ENCODE measurements around the gene NRG3.

GRCh38 chr10:82038587-82038986 lies 163.6 kb downstream of the NRG3 start:
- TF ChIP-seq ZNF112 (tag by site-specific recombination; IDR thresholded peaks at IDR 0.05) (no peak), OSR2 (tag by site-specific recombination; IDR thresholded peaks at IDR 0.05) (no peak), ZNF175 (tag by site-specific recombination; IDR thresholded peaks at IDR 0.05) (no peak), ZNF529 (tag by site-specific recombination; IDR thresholded peaks at IDR 0.05; ENCODE audit: insufficient replicate concordance) (no peak)
- TF ChIP-seq, protein P1, sequence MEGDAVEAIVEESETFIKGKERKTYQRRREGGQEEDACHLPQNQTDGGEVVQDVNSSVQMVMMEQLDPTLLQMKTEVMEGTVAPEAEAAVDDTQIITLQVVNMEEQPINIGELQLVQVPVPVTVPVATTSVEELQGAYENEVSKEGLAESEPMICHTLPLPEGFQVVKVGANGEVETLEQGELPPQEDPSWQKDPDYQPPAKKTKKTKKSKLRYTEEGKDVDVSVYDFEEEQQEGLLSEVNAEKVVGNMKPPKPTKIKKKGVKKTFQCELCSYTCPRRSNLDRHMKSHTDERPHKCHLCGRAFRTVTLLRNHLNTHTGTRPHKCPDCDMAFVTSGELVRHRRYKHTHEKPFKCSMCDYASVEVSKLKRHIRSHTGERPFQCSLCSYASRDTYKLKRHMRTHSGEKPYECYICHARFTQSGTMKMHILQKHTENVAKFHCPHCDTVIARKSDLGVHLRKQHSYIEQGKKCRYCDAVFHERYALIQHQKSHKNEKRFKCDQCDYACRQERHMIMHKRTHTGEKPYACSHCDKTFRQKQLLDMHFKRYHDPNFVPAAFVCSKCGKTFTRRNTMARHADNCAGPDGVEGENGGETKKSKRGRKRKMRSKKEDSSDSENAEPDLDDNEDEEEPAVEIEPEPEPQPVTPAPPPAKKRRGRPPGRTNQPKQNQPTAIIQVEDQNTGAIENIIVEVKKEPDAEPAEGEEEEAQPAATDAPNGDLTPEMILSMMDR (tag by site-specific recombination; IDR thresholded peaks at IDR 0.05), result no peak
- TF ChIP-seq, protein P2, sequence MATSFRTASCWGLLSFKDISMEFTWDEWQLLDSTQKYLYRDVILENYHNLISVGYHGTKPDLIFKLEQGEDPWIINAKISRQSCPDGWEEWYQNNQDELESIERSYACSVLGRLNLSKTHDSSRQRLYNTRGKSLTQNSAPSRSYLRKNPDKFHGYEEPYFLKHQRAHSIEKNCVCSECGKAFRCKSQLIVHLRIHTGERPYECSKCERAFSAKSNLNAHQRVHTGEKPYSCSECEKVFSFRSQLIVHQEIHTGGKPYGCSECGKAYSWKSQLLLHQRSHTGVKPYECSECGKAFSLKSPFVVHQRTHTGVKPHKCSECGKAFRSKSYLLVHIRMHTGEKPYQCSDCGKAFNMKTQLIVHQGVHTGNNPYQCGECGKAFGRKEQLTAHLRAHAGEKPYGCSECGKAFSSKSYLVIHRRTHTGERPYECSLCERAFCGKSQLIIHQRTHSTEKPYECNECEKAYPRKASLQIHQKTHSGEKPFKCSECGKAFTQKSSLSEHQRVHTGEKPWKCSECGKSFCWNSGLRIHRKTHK (tag by site-specific recombination; IDR thresholded peaks at IDR 0.05), result no peak

Measured in HEK293 (cell line).